PC-9 (cell line): ENCODE measurements around the gene CRYZ. TPM values are rescaled to one million over a fixed set of nuclear protein-coding genes. Genes with fewer than 3 reads are reported as not detected.

ENCODE experiments used
- BruUV-seq: library from RNA; stranded (reverse); fragments of 400-500 nt; replicated peaks from 2 replicates; lab custom pipeline; 2021; lab: Mats Ljungman, UMichigan
- CTCF ChIA-PET: fragments of 300-600 bp; sonication (Branson Sonifier 250); formaldehyde crosslinking; loops from one replicate; lab custom pipeline; 2022; ENCODE audit warnings: antibody characterized with exemption; lab: Charles Lee
- POLR2A ChIA-PET: fragments of 300-600 bp; sonication (Branson Sonifier 250); formaldehyde crosslinking; loops from one replicate; lab custom pipeline; 2022; ENCODE audit warnings: antibody characterized with exemption; ENCODE audit not compliant: unreplicated experiment; lab: Charles Lee
- DNase-seq, 2 experiments: peaks; one replicate each; pipeline versions ENCODE4 v3.0.0 to v3.0.0-alpha.2; 2015 to 2022; ENCODE audit warnings: mixed read lengths in 1 of 2
- H2AFZ ChIP-seq: fragments of 200-600 bp; sonication (generic); 2 replicates; pipeline ENCODE4 v1.8.1; 2017; ENCODE audit warnings: antibody characterized with exemption
- H3F3A ChIP-seq: fragments of 200-600 bp; sonication (generic); 2 replicates; pipeline ENCODE4 v1.8.1; 2017; ENCODE audit warnings: antibody characterized with exemption, mild to moderate bottlenecking, low read depth; ENCODE audit not compliant: insufficient read depth
- H3K27ac ChIP-seq: fragments of 200-600 bp; sonication (generic); 2 replicates; pipeline ENCODE4 v1.6.1; 2016; ENCODE audit warnings: mixed run types
- H3K27me3 ChIP-seq: fragments of 200-600 bp; sonication (generic); 2 replicates; pipeline ENCODE4 v1.6.1; 2016; ENCODE audit warnings: low read depth, mixed run types; ENCODE audit not compliant: insufficient read depth
- H3K36me3 ChIP-seq: fragments of 200-600 bp; sonication (generic); 2 replicates; pipeline ENCODE4 v1.6.1; 2016; ENCODE audit warnings: low read depth, mixed run types
- H3K4me1 ChIP-seq: fragments of 200-600 bp; sonication (generic); replicated peaks from 2 replicates; pipeline ENCODE4 v1.6.1; 2016; ENCODE audit warnings: mixed run types; ENCODE audit not compliant: insufficient read depth
- H3K4me2 ChIP-seq: fragments of 200-600 bp; sonication (generic); 2 replicates; pipeline ENCODE4 v1.6.1; 2017; ENCODE audit warnings: mixed run types
- H3K4me3 ChIP-seq: fragments of 200-600 bp; sonication (generic); 2 replicates; pipeline ENCODE4 v1.6.1; 2016; ENCODE audit warnings: mixed run types
- H3K79me2 ChIP-seq: fragments of 200-600 bp; sonication (generic); 2 replicates; pipeline ENCODE4 v1.6.1; 2017; ENCODE audit warnings: low read depth, mixed run types
- H3K9me2 ChIP-seq: fragments of 200-600 bp; sonication (generic); 2 replicates; pipeline ENCODE4 v1.8.1; 2017; ENCODE audit warnings: mild to moderate bottlenecking; ENCODE audit not compliant: insufficient read depth
- H3K9me3 ChIP-seq: fragments of 200-600 bp; sonication (generic); 2 replicates; pipeline ENCODE4 v1.8.1; 2016; ENCODE audit warnings: low read depth; ENCODE audit not compliant: insufficient read depth
- H4K20me1 ChIP-seq: fragments of 200-600 bp; sonication (generic); 2 replicates; pipeline ENCODE4 v1.8.1; 2017; ENCODE audit not compliant: insufficient read depth
- CTCF ChIP-seq: fragments of 200-600 bp; sonication (generic); conservative IDR thresholded peaks from 2 replicates; pipeline ENCODE4 v1.6.1; 2017; ENCODE audit warnings: mixed run types, antibody characterized with exemption, mild to moderate bottlenecking, moderate library complexity
- EZH2 ChIP-seq: fragments of 200-600 bp; sonication (generic); IDR thresholded peaks from 2 replicates; pipeline ENCODE4 v1.8.0; 2017; ENCODE audit warnings: antibody characterized with exemption, low read depth
- intact Hi-C: fragments of 100-400 bp; cut with micrococcal nuclease; formaldehyde crosslinking; loops from one replicate; pipeline ENCODE4 v1.10.0; 2022; ENCODE audit not compliant: unreplicated experiment
- total RNA-seq: library from RNA; stranded (reverse); gene quantifications from 2 replicates; pipeline ENCODE4 v1.2.3, GENCODE V29; 2021

Gene CRYZ
- total RNA-seq, 1 experiment from 2014 or later, result 24.4 TPM

- ChIA-PET CTCF (no interaction called here), POLR2A (no interaction called here)
- no peaks in the 10 kb centered on the region for H3K79me2 ChIP-seq
- H2AFZ ChIP-seq, result no peak overlapping the region
- BruUV-seq, result no TSS peak
- no peaks in the 10 kb centered on the region for H3K27me3 ChIP-seq
- no peak overlapping the region for H3K27ac ChIP-seq
- no peak overlapping the region for H3K4me2 ChIP-seq
- no peaks in the 10 kb centered on the region for H4K20me1 ChIP-seq
- intact Hi-C loops, result no loop called here
- H3K36me3 ChIP-seq, result no peaks in the 10 kb centered on the region
- H3K4me1 ChIP-seq, result no peaks in the 10 kb centered on the region
- H3F3A ChIP-seq, result no peaks in the 10 kb centered on the region
- TF ChIP-seq EZH2 (no peak), CTCF (no peak)
- H3K9me3 ChIP-seq, result no peaks in the 10 kb centered on the region
- no peak for DNase-seq
- H3K9me2 ChIP-seq, result no peaks in the 10 kb centered on the region
- H3K4me3 ChIP-seq, result no peak overlapping the region
Measured at GRCh38 chr1:74681851-74682250, 51.0 kb downstream of the CRYZ start.

DNA sequence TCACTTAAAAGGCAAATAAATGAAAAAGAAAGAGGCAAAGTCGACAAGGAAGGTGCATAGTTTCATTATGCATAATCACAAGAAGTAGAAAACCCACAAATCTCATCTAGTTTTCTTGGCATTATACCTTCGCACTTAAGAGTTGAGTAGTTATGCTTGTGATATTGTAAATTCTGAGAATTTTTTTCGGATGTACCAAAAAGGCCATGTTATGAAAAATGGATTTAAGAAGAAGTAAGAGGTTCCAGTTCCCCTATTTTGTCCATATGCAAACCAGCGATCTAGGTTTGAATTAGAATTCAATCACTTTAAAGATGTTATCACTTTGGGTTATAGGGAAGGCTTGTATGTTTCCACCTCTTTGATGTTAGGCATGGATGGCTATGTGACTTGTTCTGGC, 51.4 kb downstream of the CRYZ start:
- H3F3A ChIP-seq, result no peaks in the 10 kb centered on the region
- no peaks in the 10 kb centered on the region for H3K27me3 ChIP-seq
- no peaks in the 10 kb centered on the region for H3K36me3 ChIP-seq
- ChIA-PET CTCF (no interaction called here), POLR2A (no interaction called here)
- H3K4me1 ChIP-seq, result no peaks in the 10 kb centered on the region
- H3K27ac ChIP-seq, result no peak overlapping the region
- no peak for TF ChIP-seq CTCF
- TF ChIP-seq EZH2, result no peak
- no peaks in the 10 kb centered on the region for H3K9me3 ChIP-seq
- no peak for DNase-seq
- no peaks in the 10 kb centered on the region for H3K79me2 ChIP-seq
- no peak overlapping the region for H2AFZ ChIP-seq
- no peak overlapping the region for H3K4me2 ChIP-seq
- H4K20me1 ChIP-seq, result no peaks in the 10 kb centered on the region
- no peak overlapping the region for H3K4me3 ChIP-seq
- no peaks in the 10 kb centered on the region for H3K9me2 ChIP-seq
- BruUV-seq, result no TSS peak
- intact Hi-C loops, result no loop called here

DNA sequence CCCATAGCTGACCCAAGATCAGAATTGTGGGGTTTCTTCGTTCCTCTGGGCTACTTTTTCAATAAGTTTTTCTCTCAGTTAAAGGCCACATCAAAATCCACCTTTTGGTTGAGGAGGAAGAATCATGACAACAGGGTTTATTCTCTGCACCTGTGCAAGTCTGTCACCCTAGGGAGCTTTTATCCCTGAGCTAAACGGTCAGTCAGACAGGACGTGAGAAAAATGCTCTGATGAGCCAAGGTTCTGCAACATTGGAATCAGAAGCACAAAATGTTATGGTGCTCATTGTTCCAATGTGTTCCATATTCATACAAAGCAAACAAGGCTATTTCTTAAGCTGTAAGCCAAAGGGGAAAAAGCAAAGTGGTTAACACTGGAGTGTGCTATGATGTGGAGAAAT, 51.8 kb downstream of the CRYZ start:
- TF ChIP-seq EZH2 (no peak), CTCF (no peak)
- no peaks in the 10 kb centered on the region for H3F3A ChIP-seq
- BruUV-seq, result no TSS peak
- no peak overlapping the region for H3K4me2 ChIP-seq
- no peak overlapping the region for H3K27ac ChIP-seq
- intact Hi-C loops, result no loop called here
- CTCF ChIA-PET, result no interaction called here
- H3K4me1 ChIP-seq, result no peaks in the 10 kb centered on the region
- H3K4me3 ChIP-seq, result no peak overlapping the region
- H4K20me1 ChIP-seq, result no peaks in the 10 kb centered on the region
- H3K36me3 ChIP-seq, result no peaks in the 10 kb centered on the region
- no peak overlapping the region for H2AFZ ChIP-seq
- POLR2A ChIA-PET, result no interaction called here
- no peaks in the 10 kb centered on the region for H3K27me3 ChIP-seq
- H3K79me2 ChIP-seq, result no peaks in the 10 kb centered on the region
- no peaks in the 10 kb centered on the region for H3K9me2 ChIP-seq
- H3K9me3 ChIP-seq, result no peaks in the 10 kb centered on the region
- no peak for DNase-seq
